GM12872 (cell line): Measurements from ENCODE around the gene DNHD1.

Source experiments
- CTCF ChIP-seq: IDR thresholded peaks from 3 replicates; pipeline ENCODE4 v1.5.1; 2011; ENCODE audit warnings: low read depth, mild to moderate bottlenecking, low read length, moderate library complexity; ENCODE audit not compliant: insufficient read depth

Gene DNHD1

GRCh38 chr11:6574816-6575715, 78.0 kb downstream of the DNHD1 start:
- no peak for TF ChIP-seq CTCF

GRCh38 chr11:6576471-6577373, 79.6 kb downstream of the DNHD1 start:
- TF ChIP-seq CTCF, result no peak

- no peak for TF ChIP-seq CTCF
Measured at GRCh38 chr11:6578134-6578533, 81.1 kb downstream of the DNHD1 start.

GRCh38 chr11:6579681-6580080, 82.6 kb downstream of the DNHD1 start:
- TF ChIP-seq CTCF, result no peak

GRCh38 chr11:6583584-6583983, 86.5 kb downstream of the DNHD1 start:
- TF ChIP-seq CTCF, result no peak

GRCh38 chr11:6584528-6584927, 87.4 kb downstream of the DNHD1 start:
- TF ChIP-seq CTCF, result no peak
